Upper lobe of left lung (tissue), 6 donors: ENCODE data around the gene RALGDS. TPM values are rescaled to one million over a fixed set of nuclear protein-coding genes. Genes with fewer than 3 reads are reported as not detected.
"Not testable (repeated sequence)": the region's sequence is repeated elsewhere in the genome, so short reads cannot be mapped to it uniquely, and the experiment has no call there.

ENCODE experiments used
- ATAC-seq, 2 donors: fragments of 200-7000 bp; cut with Tn5 transposase; one replicate each; pipeline ENCODE4 v1.9.1; 2022; ENCODE audit warnings: mild to moderate bottlenecking in 2 of 2, moderate library complexity in 2 of 2; ENCODE audit not compliant: low FRiP score in 2 of 2
- DNase-seq, 2 donors: peaks; one replicate each; pipeline ENCODE4 v3.0.0-alpha.2; 2019 to 2020
- H3K27ac ChIP-seq, 4 donors: fragments of 200-600 bp; sonication (generic); one replicate each; pipeline ENCODE4 v1.5.1; 2016 to 2019
- H3K27me3 ChIP-seq, 4 donors: fragments of 200-600 bp; sonication (generic); one replicate each; pipeline ENCODE4 v1.5.1; 2017 to 2019
- H3K36me3 ChIP-seq, 4 donors: fragments of 200-600 bp; sonication (generic); one replicate each; pipeline ENCODE4 v1.5.1; 2016 to 2019
- H3K4me1 ChIP-seq, 4 donors: fragments of 200-600 bp; sonication (generic); one replicate each; pipeline ENCODE4 v1.5.1; 2018 to 2019
- H3K4me3 ChIP-seq, 4 donors: fragments of 200-600 bp; sonication (generic); one replicate each; pipeline ENCODE4 v1.5.1; 2017 to 2019; ENCODE audit warnings: mild to moderate bottlenecking in 2 of 4, moderate library complexity in 1 of 4
- H3K9me3 ChIP-seq, 4 donors: fragments of 200-600 bp; sonication (generic); one replicate each; pipeline ENCODE4 v1.5.1; 2018 to 2019
- CTCF ChIP-seq, 6 experiments: fragments of 450-650 bp in 4 of 6; fragments of 200-600 bp in 2 of 6; sonication (generic) in 2 of 6; IDR thresholded peaks; one replicate each; pipeline ENCODE4 v1.5.1; 2016 to 2019; ENCODE audit warnings: antibody characterized with exemption in 6 of 6
- EP300 ChIP-seq, 4 donors: sonication (generic); formaldehyde crosslinking; IDR thresholded peaks; one replicate each; pipeline ENCODE4 v1.5.1; 2017; ENCODE audit warnings: antibody characterized with exemption in 4 of 4, control low read depth in 2 of 4
- POLR2A ChIP-seq, 4 donors: fragments of 450-650 bp; IDR thresholded peaks; one replicate each; pipeline ENCODE4 v1.5.1; 2016 to 2017; ENCODE audit warnings: antibody characterized with exemption in 4 of 4, mild to moderate bottlenecking in 2 of 4
- POLR2AphosphoS5 ChIP-seq, 2 donors: sonication (generic); formaldehyde crosslinking; IDR thresholded peaks; one replicate each; pipeline ENCODE4 v1.5.1; 2017; ENCODE audit warnings: antibody characterized with exemption in 2 of 2
- WGBS, 2 donors: methylation state at CpG; one replicate each; pipeline ENCODE4 v1.1.5; 2017 to 2018; 5-methylcytosine and 5-hydroxymethylcytosine counted together
- total RNA-seq, 6 donors: library from RNA; depleted of rRNA in 4 of 6; stranded (reverse); fragments of >200 nt in 4 of 6; gene quantifications; one replicate each; pipeline versions ENCODE4 v1.1.0 to v1.2.1, GENCODE V29; 2016 to 2021
- donor health status: DM: no; HTN: no; CAD: no; lungs with moderate emphysema.
- donor health status: DM: no; HTN: yes; CAD: no; lungs with severe emphysema.

Gene RALGDS
- total RNA-seq, 6 donors from 2014 or later, result 57.1 to 117 (median 88.9) TPM

DNA sequence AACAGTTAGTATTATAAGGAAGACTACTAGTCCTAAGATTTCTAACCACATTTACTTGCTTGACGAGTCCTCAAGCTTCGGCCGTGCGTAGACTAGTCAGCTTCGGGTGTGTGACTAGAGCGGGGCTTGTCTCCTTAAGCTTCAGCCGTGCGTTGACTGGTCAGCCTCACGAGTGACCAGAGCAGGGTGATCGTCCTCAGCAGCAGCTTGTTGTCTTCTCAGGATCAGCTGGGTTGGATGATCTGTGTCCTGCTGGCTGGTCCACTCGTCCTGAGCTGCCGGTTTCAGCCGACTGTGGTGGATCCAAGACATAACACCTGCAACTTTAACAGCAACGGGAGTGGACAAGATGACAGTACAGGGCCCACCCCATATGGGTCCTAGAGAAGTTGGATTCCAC, 42.6 kb downstream of the RALGDS start:
- no peak for TF ChIP-seq CTCF (IDR thresholded peaks at IDR 0.05)
- TF ChIP-seq EP300 (IDR thresholded peaks at IDR 0.05), result no peak
- TF ChIP-seq POLR2AphosphoS5 (IDR thresholded peaks at IDR 0.05), result no peak
- WGBS, 2 donors, result 91 to 96% methylated on average over 7 to 14 of the region's 14 CpGs
- no peak for DNase-seq
- Histone ChIP-seq H3K27ac (no peak overlapping the region), H3K36me3 (no peaks in the 10 kb centered on the region), H3K4me3 (no peak overlapping the region), H3K4me1 (no peaks in the 10 kb centered on the region), H3K9me3 (no peaks in the 10 kb centered on the region), H3K27me3 (no peaks in the 10 kb centered on the region)
- ATAC-seq, result no peak

DNA sequence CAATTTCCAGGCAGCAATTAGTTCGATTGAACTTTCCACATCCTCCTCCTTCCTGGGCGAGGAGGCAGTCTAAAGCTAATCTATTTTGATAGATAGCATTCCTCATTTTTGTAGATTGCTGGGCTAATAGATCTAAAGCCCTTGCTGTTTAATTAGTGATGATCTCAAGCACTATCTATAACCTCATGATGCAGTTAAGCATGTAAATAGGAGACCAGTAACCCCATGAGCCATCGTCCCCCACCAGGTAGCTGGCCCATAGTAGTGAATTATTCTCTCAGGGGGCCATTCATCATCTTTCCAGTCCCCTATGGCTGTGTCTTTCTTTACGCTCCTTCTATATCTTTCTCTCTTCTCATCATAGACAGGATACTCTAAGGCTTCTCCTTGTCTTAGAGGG, 44.3 kb downstream of the RALGDS start:
- Histone ChIP-seq H3K27ac (no peak overlapping the region), H3K27me3 (no peaks in the 10 kb centered on the region), H3K9me3 (no peaks in the 10 kb centered on the region), H3K4me3 (no peak overlapping the region), H3K36me3 (no peaks in the 10 kb centered on the region), H3K4me1 (no peaks in the 10 kb centered on the region)
- DNase-seq (no peak), ATAC-seq (no peak)
- no peak for TF ChIP-seq POLR2A (IDR thresholded peaks at IDR 0.05)
- no peak for TF ChIP-seq EP300 (IDR thresholded peaks at IDR 0.05)
- 91 to 92% methylated on average over 4 of the region's 4 CpGs for WGBS, 2 donors

- H3K4me1 ChIP-seq, result no peaks in the 10 kb centered on the region
- no peaks in the 10 kb centered on the region for H3K27me3 ChIP-seq
- TF ChIP-seq CTCF (IDR thresholded peaks at IDR 0.05) (no peak), POLR2AphosphoS5 (IDR thresholded peaks at IDR 0.05) (no peak), POLR2A (IDR thresholded peaks at IDR 0.05) (no peak), EP300 (IDR thresholded peaks at IDR 0.05) (no peak)
- DNase-seq (no peak), ATAC-seq (no peak)
- no peaks in the 10 kb centered on the region for H3K9me3 ChIP-seq
- H3K4me3 ChIP-seq, result no peak overlapping the region
- no peak overlapping the region for H3K27ac ChIP-seq
- no peaks in the 10 kb centered on the region for H3K36me3 ChIP-seq
- 59 to 63% methylated on average over 4 of the region's 4 CpGs for WGBS, 2 donors
These were observed 45.0 kb downstream of the RALGDS start for GRCh38 chr9:133075925-133076630.

DNA sequence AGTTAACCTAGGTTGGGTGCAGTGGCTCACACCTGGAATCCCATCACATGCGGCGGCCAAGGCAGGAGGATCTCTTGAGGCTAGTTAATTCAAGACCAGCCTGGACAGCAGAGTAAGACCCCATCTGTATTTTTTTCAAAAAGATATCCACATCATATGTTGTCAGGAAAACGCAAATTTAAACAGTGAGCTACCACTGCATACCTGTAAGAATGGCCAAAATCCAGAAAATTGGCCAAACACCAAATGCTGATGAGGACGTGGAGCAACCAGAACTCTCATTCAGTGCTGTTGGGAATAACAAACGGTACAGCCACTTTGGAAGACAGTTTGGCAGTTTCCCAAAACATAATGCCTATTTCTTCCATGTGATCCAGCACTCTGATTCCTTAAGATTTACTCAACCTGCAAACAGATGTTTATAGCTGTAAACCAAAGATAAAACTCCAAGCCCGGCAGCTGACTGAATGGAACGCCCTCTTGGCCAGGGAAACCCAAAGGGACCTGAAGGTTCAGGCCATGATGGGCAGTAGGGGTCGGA, 46.9 kb downstream of the RALGDS start:
- no peak for ATAC-seq
- Histone ChIP-seq H3K27ac (no peak overlapping the region), H3K36me3 (no peaks in the 10 kb centered on the region), H3K4me1 (no peaks in the 10 kb centered on the region), H3K27me3 (no peaks in the 10 kb centered on the region), H3K4me3 (no peak overlapping the region), H3K9me3 (no peaks in the 10 kb centered on the region)
- TF ChIP-seq EP300 (IDR thresholded peaks at IDR 0.05) (no peak), POLR2A (IDR thresholded peaks at IDR 0.05) (no peak), POLR2AphosphoS5 (IDR thresholded peaks at IDR 0.05) (no peak), CTCF (IDR thresholded peaks at IDR 0.05) (no peak)
- WGBS, 2 donors, result 64 to 67% methylated on average over 8 of the region's 8 CpGs
- no peak for DNase-seq

- Histone ChIP-seq H3K36me3 (no peaks in the 10 kb centered on the region), H3K9me3 (no peaks in the 10 kb centered on the region), H3K27ac (no peak overlapping the region), H3K4me3 (no peak overlapping the region), H3K27me3 (no peaks in the 10 kb centered on the region), H3K4me1 (no peaks in the 10 kb centered on the region)
- no peak for TF ChIP-seq CTCF (IDR thresholded peaks at IDR 0.05)
- TF ChIP-seq EP300 (IDR thresholded peaks at IDR 0.05), result no peak
- TF ChIP-seq POLR2A (IDR thresholded peaks at IDR 0.05), result no peak
- no peak for TF ChIP-seq POLR2AphosphoS5 (IDR thresholded peaks at IDR 0.05)
- WGBS, 2 donors, result 80 to 81% methylated on average over 12 of the region's 12 CpGs
- DNase-seq (no peak), ATAC-seq (no peak)
These were observed 47.7 kb downstream of the RALGDS start for GRCh38 chr9:133073086-133074014.

GRCh38 chr9:133072210-133072609, 48.8 kb downstream of the RALGDS start:
- not testable (repeated sequence) for H3K27me3 ChIP-seq, H3K4me1 ChIP-seq, ATAC-seq, H3K9me3 ChIP-seq, DNase-seq, H3K27ac ChIP-seq, H3K4me3 ChIP-seq, H3K36me3 ChIP-seq
- 84 to 96% methylated on average over 3 to 5 of the region's 5 CpGs for WGBS, 2 donors
